ENCODE data around the gene MCAT.
"Not testable (repeated sequence)": the region's sequence is repeated elsewhere in the genome, so short reads cannot be mapped to it uniquely, and the experiment has no call there.

DNA sequence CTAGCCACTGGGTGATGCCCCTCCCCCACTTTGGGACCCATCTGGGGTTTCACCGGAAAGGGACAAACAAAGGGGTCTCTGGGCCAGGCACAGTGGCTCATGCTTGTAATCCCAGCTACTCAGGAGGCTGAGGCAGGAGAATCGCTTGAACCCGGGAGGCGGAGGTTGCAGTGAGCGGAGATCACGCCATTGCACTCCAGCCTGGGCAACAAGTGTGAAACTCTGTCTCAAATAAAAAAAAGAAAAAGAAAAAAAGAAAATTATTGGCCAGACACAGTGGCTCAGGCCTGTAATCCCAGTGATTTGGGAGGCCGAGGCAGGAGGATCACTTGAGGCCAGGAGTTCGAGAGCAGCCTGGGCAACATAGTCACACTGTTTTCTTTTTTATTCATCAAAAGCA is 2.2 kb upstream of the MCAT start:
- TF ChIP-seq, protein P1, sequence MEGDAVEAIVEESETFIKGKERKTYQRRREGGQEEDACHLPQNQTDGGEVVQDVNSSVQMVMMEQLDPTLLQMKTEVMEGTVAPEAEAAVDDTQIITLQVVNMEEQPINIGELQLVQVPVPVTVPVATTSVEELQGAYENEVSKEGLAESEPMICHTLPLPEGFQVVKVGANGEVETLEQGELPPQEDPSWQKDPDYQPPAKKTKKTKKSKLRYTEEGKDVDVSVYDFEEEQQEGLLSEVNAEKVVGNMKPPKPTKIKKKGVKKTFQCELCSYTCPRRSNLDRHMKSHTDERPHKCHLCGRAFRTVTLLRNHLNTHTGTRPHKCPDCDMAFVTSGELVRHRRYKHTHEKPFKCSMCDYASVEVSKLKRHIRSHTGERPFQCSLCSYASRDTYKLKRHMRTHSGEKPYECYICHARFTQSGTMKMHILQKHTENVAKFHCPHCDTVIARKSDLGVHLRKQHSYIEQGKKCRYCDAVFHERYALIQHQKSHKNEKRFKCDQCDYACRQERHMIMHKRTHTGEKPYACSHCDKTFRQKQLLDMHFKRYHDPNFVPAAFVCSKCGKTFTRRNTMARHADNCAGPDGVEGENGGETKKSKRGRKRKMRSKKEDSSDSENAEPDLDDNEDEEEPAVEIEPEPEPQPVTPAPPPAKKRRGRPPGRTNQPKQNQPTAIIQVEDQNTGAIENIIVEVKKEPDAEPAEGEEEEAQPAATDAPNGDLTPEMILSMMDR (conservative IDR thresholded peaks at IDR 0.05; ENCODE audit: low read depth, low read length), result not testable (repeated sequence)
- not testable (repeated sequence) for TF ChIP-seq POLR2A (IDR thresholded peaks at IDR 0.05; ENCODE audit: low read depth, low read length); RCOR1 (IDR thresholded peaks at IDR 0.05; ENCODE audit: insufficient replicate concordance, low read length)

All from IMR-90 (cell line).